Thyroid gland (tissue), 4 donors: ENCODE measurements around the gene CHCHD10.

ENCODE experiments used
- POLR2A ChIP-seq, 2 donors: fragments of 450-650 bp; IDR thresholded peaks; one replicate each; pipeline ENCODE4 v1.6.1; 2017; ENCODE audit warnings: antibody characterized with exemption in 2 of 2, mild to moderate bottlenecking in 2 of 2, moderate library complexity in 1 of 2
- TF ChIP-seq, protein P1 (sequence below), 6 experiments: fragments of 200-600 bp in 3 of 6; fragments of 450-650 bp in 3 of 6; sonication (generic) in 3 of 6; IDR thresholded peaks; one replicate each; pipeline ENCODE4 v1.5.1; 2016 to 2019; ENCODE audit warnings: antibody characterized with exemption in 6 of 6, mild to moderate bottlenecking in 2 of 6, inconsistent platforms in 1 of 6, moderate library complexity in 1 of 6

DNA sequence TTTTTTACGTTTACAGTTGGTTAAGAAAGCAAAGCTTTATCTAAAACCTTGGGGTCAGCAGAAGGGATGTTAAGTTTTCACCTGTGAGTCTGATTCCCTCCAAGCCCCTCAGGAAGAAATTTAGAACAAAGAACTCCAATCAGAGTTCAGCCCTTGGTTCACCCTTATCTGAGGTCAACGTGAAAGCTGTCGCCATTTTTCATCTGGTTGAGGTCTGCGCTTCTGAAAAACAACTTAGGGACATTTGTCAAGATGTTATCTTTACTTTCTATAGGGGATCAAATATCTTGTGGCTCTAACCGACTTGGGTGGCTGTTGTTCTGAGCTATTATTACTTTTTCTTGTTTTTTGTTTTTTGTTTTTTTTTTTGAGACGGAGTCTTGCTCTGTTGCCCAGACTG lies 46.9 kb downstream of the CHCHD10 start:
- TF ChIP-seq POLR2A (IDR thresholded peaks at IDR 0.05) = no peak
- TF ChIP-seq, protein P1, sequence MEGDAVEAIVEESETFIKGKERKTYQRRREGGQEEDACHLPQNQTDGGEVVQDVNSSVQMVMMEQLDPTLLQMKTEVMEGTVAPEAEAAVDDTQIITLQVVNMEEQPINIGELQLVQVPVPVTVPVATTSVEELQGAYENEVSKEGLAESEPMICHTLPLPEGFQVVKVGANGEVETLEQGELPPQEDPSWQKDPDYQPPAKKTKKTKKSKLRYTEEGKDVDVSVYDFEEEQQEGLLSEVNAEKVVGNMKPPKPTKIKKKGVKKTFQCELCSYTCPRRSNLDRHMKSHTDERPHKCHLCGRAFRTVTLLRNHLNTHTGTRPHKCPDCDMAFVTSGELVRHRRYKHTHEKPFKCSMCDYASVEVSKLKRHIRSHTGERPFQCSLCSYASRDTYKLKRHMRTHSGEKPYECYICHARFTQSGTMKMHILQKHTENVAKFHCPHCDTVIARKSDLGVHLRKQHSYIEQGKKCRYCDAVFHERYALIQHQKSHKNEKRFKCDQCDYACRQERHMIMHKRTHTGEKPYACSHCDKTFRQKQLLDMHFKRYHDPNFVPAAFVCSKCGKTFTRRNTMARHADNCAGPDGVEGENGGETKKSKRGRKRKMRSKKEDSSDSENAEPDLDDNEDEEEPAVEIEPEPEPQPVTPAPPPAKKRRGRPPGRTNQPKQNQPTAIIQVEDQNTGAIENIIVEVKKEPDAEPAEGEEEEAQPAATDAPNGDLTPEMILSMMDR (IDR thresholded peaks at IDR 0.05) = no peak
